ENCODE measurements around the gene GINS2.

The GINS2 gene

GRCh38 chr16:85718682-85719081, 29.9 kb upstream of the GINS2 start:
- 44% methylated on average over 11 of the region's 11 CpGs for WGBS
- Histone ChIP-seq H2BK12ac (ENCODE audit: low read length in 2 of 2) (no peak overlapping the region), H3K4ac (ENCODE audit: low read depth in 1 of 2, low read length in 2 of 2) (no peak overlapping the region), H3K27me3 (ENCODE audit: control insufficient read depth in 1 of 2, insufficient read depth in 1 of 2, low read length in 2 of 2) (peaks cover 35 to 43% of the 10 kb centered on the region in 2 experiments), H4K91ac (ENCODE audit: low read length) (no peak overlapping the region), H2AK5ac (ENCODE audit: low read length, severe bottlenecking) (no peak overlapping the region), H3K4me3 (ENCODE audit: insufficient read depth in 1 of 2, low read depth in 1 of 2, low read length in 2 of 2) (no peak overlapping the region), H3K9ac (ENCODE audit: low read length) (no peak overlapping the region), H2BK120ac (ENCODE audit: low read depth, low read length) (no peak overlapping the region), H2BK15ac (ENCODE audit: low read depth, poor library complexity, severe bottlenecking) (no peak overlapping the region), H3K27ac (ENCODE audit: low read length, poor library complexity, severe bottlenecking) (no peak overlapping the region), H3K36me3 (ENCODE audit: control insufficient read depth in 1 of 2, insufficient read depth in 2 of 2, low read depth in 1 of 2, low read length in 2 of 2) (no peaks in the 10 kb centered on the region), H3K14ac (ENCODE audit: low read length in 2 of 2) (no peak overlapping the region), H3K9me3 (ENCODE audit: control insufficient read depth, low read length) (no peaks in the 10 kb centered on the region), H3K4me1 (ENCODE audit: control insufficient read depth, insufficient read depth, low read depth, low read length) (peaks cover 7% of the 10 kb centered on the region), H3K79me1 (replicated peaks; ENCODE audit: low read length, poor library complexity, severe bottlenecking) (no peaks in the 10 kb centered on the region), H3K18ac (ENCODE audit: low read depth in 1 of 2, low read length in 2 of 2) (no peak overlapping the region), H3K23ac (ENCODE audit: low read length in 2 of 2) (no peak overlapping the region), H4K8ac (ENCODE audit: low read length) (no peak overlapping the region), H2BK5ac (ENCODE audit: low read depth, low read length, poor library complexity, severe bottlenecking) (no peak overlapping the region), H3K4me2 (ENCODE audit: low read length, poor library complexity, severe bottlenecking) (no peak overlapping the region), H2AFZ (ENCODE audit: low read depth, low read length) (no peak overlapping the region)
- DNase-seq = peak; percentile 25

GRCh38 chr16:85718153-85718477, 29.4 kb upstream of the GINS2 start:
- Histone ChIP-seq H3K4me3 (ENCODE audit: insufficient read depth in 1 of 2, low read depth in 1 of 2, low read length in 2 of 2) (no peak overlapping the region), H2BK15ac (ENCODE audit: low read depth, poor library complexity, severe bottlenecking) (no peak overlapping the region), H2BK120ac (ENCODE audit: low read depth, low read length) (no peak overlapping the region), H3K79me1 (replicated peaks; ENCODE audit: low read length, poor library complexity, severe bottlenecking) (no peaks in the 10 kb centered on the region), H3K4me1 (ENCODE audit: control insufficient read depth, insufficient read depth, low read depth, low read length) (peaks cover 7% of the 10 kb centered on the region), H3K36me3 (ENCODE audit: control insufficient read depth in 1 of 2, insufficient read depth in 2 of 2, low read depth in 1 of 2, low read length in 2 of 2) (no peaks in the 10 kb centered on the region), H3K27me3 (ENCODE audit: control insufficient read depth in 1 of 2, insufficient read depth in 1 of 2, low read length in 2 of 2) (peaks cover 34 to 43% of the 10 kb centered on the region in 2 experiments), H2BK5ac (ENCODE audit: low read depth, low read length, poor library complexity, severe bottlenecking) (no peak overlapping the region), H2AFZ (ENCODE audit: low read depth, low read length) (no peak overlapping the region), H4K91ac (ENCODE audit: low read length) (no peak overlapping the region), H3K23ac (ENCODE audit: low read length in 2 of 2) (no peak overlapping the region), H3K9me3 (ENCODE audit: control insufficient read depth, low read length) (no peaks in the 10 kb centered on the region), H4K8ac (ENCODE audit: low read length) (no peak overlapping the region), H3K4ac (ENCODE audit: low read depth in 1 of 2, low read length in 2 of 2) (no peak overlapping the region), H2AK5ac (ENCODE audit: low read length, severe bottlenecking) (no peak overlapping the region), H3K27ac (ENCODE audit: low read length, poor library complexity, severe bottlenecking) (no peak overlapping the region), H2BK12ac (ENCODE audit: low read length in 2 of 2) (no peak overlapping the region), H3K14ac (ENCODE audit: low read length in 2 of 2) (no peak overlapping the region), H3K18ac (ENCODE audit: low read depth in 1 of 2, low read length in 2 of 2) (no peak overlapping the region), H3K4me2 (ENCODE audit: low read length, poor library complexity, severe bottlenecking) (no peak overlapping the region), H3K9ac (ENCODE audit: low read length) (no peak overlapping the region)
- DNase-seq = no peak
- WGBS = 48% methylated on average over 6 of the region's 6 CpGs

- H3K18ac ChIP-seq (ENCODE audit: low read depth in 1 of 2, low read length in 2 of 2) = peak overlapping the region in 1 of 2 experiments; percentile 24
- H4K8ac ChIP-seq (ENCODE audit: low read length) = peak overlapping the region; percentile 84
- no peak overlapping the region for H3K4me2 ChIP-seq (ENCODE audit: low read length, poor library complexity, severe bottlenecking)
- peak; percentile 65 for DNase-seq
- H3K36me3 ChIP-seq (ENCODE audit: control insufficient read depth in 1 of 2, insufficient read depth in 2 of 2, low read depth in 1 of 2, low read length in 2 of 2) = no peaks in the 10 kb centered on the region
- peak overlapping the region in 1 of 2 experiments; percentile 76 for H2BK12ac ChIP-seq (ENCODE audit: low read length in 2 of 2)
- no peak overlapping the region for H2BK120ac ChIP-seq (ENCODE audit: low read depth, low read length)
- H3K4me1 ChIP-seq (ENCODE audit: control insufficient read depth, insufficient read depth, low read depth, low read length) = peaks cover 7% of the 10 kb centered on the region
- no peak overlapping the region for H3K27ac ChIP-seq (ENCODE audit: low read length, poor library complexity, severe bottlenecking)
- H3K14ac ChIP-seq (ENCODE audit: low read length in 2 of 2) = peak overlapping the region in 1 of 2 experiments; percentile 35
- peak overlapping the region; percentile 41 for H4K91ac ChIP-seq (ENCODE audit: low read length)
- no peak overlapping the region for H2AFZ ChIP-seq (ENCODE audit: low read depth, low read length)
- peaks cover 34 to 48% of the 10 kb centered on the region in 2 experiments for H3K27me3 ChIP-seq (ENCODE audit: control insufficient read depth in 1 of 2, insufficient read depth in 1 of 2, low read length in 2 of 2)
- H3K4me3 ChIP-seq (ENCODE audit: insufficient read depth in 1 of 2, low read depth in 1 of 2, low read length in 2 of 2) = no peak overlapping the region
- WGBS = 44% methylated on average over 16 of the region's 21 CpGs
- no peak overlapping the region for H2AK5ac ChIP-seq (ENCODE audit: low read length, severe bottlenecking)
- no peak overlapping the region for H2BK15ac ChIP-seq (ENCODE audit: low read depth, poor library complexity, severe bottlenecking)
- no peak overlapping the region for H3K4ac ChIP-seq (ENCODE audit: low read depth in 1 of 2, low read length in 2 of 2)
- no peak overlapping the region for H3K9ac ChIP-seq (ENCODE audit: low read length)
- no peak overlapping the region for H3K23ac ChIP-seq (ENCODE audit: low read length in 2 of 2)
- H3K9me3 ChIP-seq (ENCODE audit: control insufficient read depth, low read length) = peaks cover under 1% of the 10 kb centered on the region
- H3K79me1 ChIP-seq (replicated peaks; ENCODE audit: low read length, poor library complexity, severe bottlenecking) = no peaks in the 10 kb centered on the region
- no peak overlapping the region for H2BK5ac ChIP-seq (ENCODE audit: low read depth, low read length, poor library complexity, severe bottlenecking)
Observed at GRCh38 chr16:85717393-85718152, 28.8 kb upstream of the GINS2 start.

- peak overlapping the region in 1 of 2 experiments; percentile 22 for H3K14ac ChIP-seq (ENCODE audit: low read length in 2 of 2)
- 68% methylated on average over 2 of the region's 3 CpGs for WGBS
Observed at GRCh38 chr16:85716680-85717038, 27.9 kb upstream of the GINS2 start.

More at GRCh38 chr16:85716680-85717038, 27.9 kb upstream of the GINS2 start:
- Histone ChIP-seq H3K23ac (ENCODE audit: low read length in 2 of 2) (no peak overlapping the region), H2AFZ (ENCODE audit: low read depth, low read length) (no peak overlapping the region), H4K8ac (ENCODE audit: low read length) (peak overlapping the region; percentile 78), H3K9me3 (ENCODE audit: control insufficient read depth, low read length) (peaks cover 10% of the 10 kb centered on the region), H3K4me1 (ENCODE audit: control insufficient read depth, insufficient read depth, low read depth, low read length) (peaks cover 7% of the 10 kb centered on the region), H2BK15ac (ENCODE audit: low read depth, poor library complexity, severe bottlenecking) (no peak overlapping the region), H3K27me3 (ENCODE audit: control insufficient read depth in 1 of 2, insufficient read depth in 1 of 2, low read length in 2 of 2) (peaks cover 34 to 57% of the 10 kb centered on the region in 2 experiments), H2AK5ac (ENCODE audit: low read length, severe bottlenecking) (no peak overlapping the region), H2BK5ac (ENCODE audit: low read depth, low read length, poor library complexity, severe bottlenecking) (no peak overlapping the region), H3K36me3 (ENCODE audit: control insufficient read depth in 1 of 2, insufficient read depth in 2 of 2, low read depth in 1 of 2, low read length in 2 of 2) (no peaks in the 10 kb centered on the region), H2BK12ac (ENCODE audit: low read length in 2 of 2) (no peak overlapping the region), H3K9ac (ENCODE audit: low read length) (no peak overlapping the region), H3K79me1 (replicated peaks; ENCODE audit: low read length, poor library complexity, severe bottlenecking) (no peaks in the 10 kb centered on the region), H3K4me2 (ENCODE audit: low read length, poor library complexity, severe bottlenecking) (no peak overlapping the region), H3K18ac (ENCODE audit: low read depth in 1 of 2, low read length in 2 of 2) (peak overlapping the region; percentile 29 to 75), H4K91ac (ENCODE audit: low read length) (no peak overlapping the region), H2BK120ac (ENCODE audit: low read depth, low read length) (no peak overlapping the region), H3K4ac (ENCODE audit: low read depth in 1 of 2, low read length in 2 of 2) (peak overlapping the region in 1 of 2 experiments; percentile 57), H3K4me3 (ENCODE audit: insufficient read depth in 1 of 2, low read depth in 1 of 2, low read length in 2 of 2) (no peak overlapping the region), H3K27ac (ENCODE audit: low read length, poor library complexity, severe bottlenecking) (no peak overlapping the region)
- no peak for DNase-seq
